HepG2 (cell line): ENCODE measurements around the gene SMAP1. TPM values are rescaled to one million over a fixed set of nuclear protein-coding genes. Genes with fewer than 3 reads are reported as not detected.

ENCODE experiments used
- ATAC-seq: fragments of 200-7000 bp; cut with Tn5 transposase; 3 replicates; pipeline ENCODE4 v1.9.1; 2020; ENCODE audit warnings: mild to moderate bottlenecking, moderate library complexity
- BruUV-seq: library from RNA; stranded (reverse); fragments of 400-500 nt; replicated peaks from 2 replicates; lab custom pipeline; 2021; lab: Mats Ljungman, UMichigan
- CTCF ChIA-PET: fragments of 300-600 bp; formaldehyde crosslinking; extraction: SDS; loops from one replicate; lab custom pipeline; 2021; ENCODE audit warnings: low total read pairs, inconsistent platforms, low intra/inter-chr PET ratio; lab: Yijun Ruan, JAX
- POLR2A ChIA-PET: fragments of 350-600 bp; sonication (Branson Sonifier 250); formaldehyde crosslinking; loops from one replicate; lab custom pipeline; 2020; ENCODE audit warnings: antibody characterized with exemption, inconsistent platforms; lab: Yijun Ruan, JAX
- DNase-seq: peaks from one replicate; pipeline ENCODE4 v3.0.0-alpha.2; 2015; ENCODE audit warnings: low spot score
- FAIRE-seq: peaks from 3 replicates; lab custom pipeline; 2011; peaks lifted over from hg19 to GRCh38; lab: Jason Lieb, UNC
- H2AFZ ChIP-seq: one replicate; pipeline ENCODE4 v1.6.1; 2011; ENCODE audit warnings: low read length, inconsistent platforms
- H3K27ac ChIP-seq: fragments of 300-600 bp; 3 replicates; pipeline ENCODE4 v1.8.0; 2011; ENCODE audit warnings: mixed run types, mild to moderate bottlenecking, mixed read lengths, low read length, inconsistent platforms; ENCODE audit not compliant: insufficient read depth; ENCODE audit errors: extremely low read length
- H3K27me3 ChIP-seq, 2 experiments: fragments of 200-600 bp in 1 of 2; 2 replicates in 1 of 2; 3 replicates in 1 of 2; pipeline versions ENCODE4 v1.6.0 to v1.8.0; 2011; ENCODE audit warnings: low read length in 2 of 2, mild to moderate bottlenecking in 2 of 2, moderate library complexity in 2 of 2, inconsistent platforms in 1 of 2; ENCODE audit not compliant: insufficient read depth in 2 of 2, control insufficient read depth in 1 of 2
- H3K36me3 ChIP-seq, 2 experiments: fragments of 200-600 bp in 1 of 2; replicated peaks in 1 of 2; 2 replicates in 1 of 2; 3 replicates in 1 of 2; pipeline versions ENCODE4 v1.5.1 to v1.8.0; 2011; ENCODE audit warnings: low read length in 2 of 2, inconsistent platforms in 1 of 2; ENCODE audit not compliant: insufficient read depth in 2 of 2, control insufficient read depth in 1 of 2
- H3K4me1 ChIP-seq: 2 replicates; pipeline ENCODE4 v1.5.1; 2012; ENCODE audit warnings: low read length, inconsistent platforms; ENCODE audit not compliant: insufficient read depth
- H3K4me2 ChIP-seq: 2 replicates; pipeline ENCODE4 v1.6.0; 2011; ENCODE audit warnings: low read depth, low read length, inconsistent platforms
- H3K4me3 ChIP-seq, 3 experiments: fragments of 200-600 bp in 1 of 3; sonication (generic), shearing (Covaris generic) in 1 of 3; replicated peaks in 1 of 3; 2 replicates each; pipeline ENCODE4 v1.5.1; 2011 to 2016; ENCODE audit warnings: low read length in 3 of 3, inconsistent platforms in 2 of 3, low read depth in 2 of 3, mild to moderate bottlenecking in 2 of 3, control low read depth in 1 of 3, mixed read lengths in 1 of 3; ENCODE audit not compliant: insufficient read depth in 1 of 3
- H3K79me2 ChIP-seq: one replicate; pipeline ENCODE4 v1.6.1; 2011; ENCODE audit warnings: low read length, inconsistent platforms; ENCODE audit not compliant: insufficient read depth
- H3K9ac ChIP-seq: 2 replicates; pipeline ENCODE4 v1.6.0; 2011; ENCODE audit warnings: mild to moderate bottlenecking, low read depth, low read length, inconsistent platforms; ENCODE audit not compliant: insufficient read depth
- H3K9me3 ChIP-seq: 2 replicates; pipeline ENCODE4 v1.5.1; 2012; ENCODE audit warnings: mild to moderate bottlenecking, low read length
- H4K20me1 ChIP-seq: 2 replicates; pipeline ENCODE4 v1.6.0; 2011; ENCODE audit warnings: inconsistent platforms, mild to moderate bottlenecking, low read length, moderate library complexity; ENCODE audit not compliant: insufficient read depth
- NFAT5 ChIP-seq: sonication (generic); formaldehyde crosslinking; IDR thresholded peaks from 2 replicates; pipeline ENCODE4 v1.4.0; 2020; ENCODE audit warnings: missing genetic modification reagents
- PITX1 ChIP-seq: sonication (generic); formaldehyde crosslinking; IDR thresholded peaks from 2 replicates; pipeline ENCODE4 v1.5.1; 2020; ENCODE audit warnings: mild to moderate bottlenecking, missing genetic modification reagents
- SRSF1 ChIP-seq: fragments of 200-400 bp; formaldehyde crosslinking; optimal IDR thresholded peaks from 2 replicates; pipeline ENCODE3; 2017; ENCODE audit warnings: mild to moderate bottlenecking, low read depth, low read length, moderate library complexity
- ZSCAN30 ChIP-seq: sonication (generic); formaldehyde crosslinking; IDR thresholded peaks from 2 replicates; pipeline ENCODE4 v1.5.0; 2020; ENCODE audit warnings: mild to moderate bottlenecking, missing genetic modification reagents
- WGBS: methylation state at CpG from one replicate; pipeline ENCODE4 v1.1.6; 2017; ENCODE audit warnings: low lambda C conversion rate; 5-methylcytosine and 5-hydroxymethylcytosine counted together
- in situ Hi-C: cut with HindIII; loops from 2 replicates; pipeline ENCODE4 v1.10.0; 2017; ENCODE audit warnings: low pct_unique_long_range_greater_than_20kb; ENCODE audit not compliant: extremely low pct_ligation_motif_present
- intact Hi-C: fragments of 100-400 bp; cut with micrococcal nuclease; formaldehyde crosslinking; loops from one replicate; pipeline ENCODE4 v1.10.0; 2022; ENCODE audit not compliant: unreplicated experiment
- polyA plus RNA-seq, 8 experiments: library from polyadenylated mRNA; depleted of rRNA in 3 of 8; stranded (reverse) in 7 of 8; unstranded in 1 of 8; fragments of >200 nt; fragmentation: Illumina TruSeq in 4 of 8; extraction: Trizol in 4 of 8; gene quantifications; 2 replicates each; pipeline versions ENCODE4 v1.2.1 to v1.2.3, GENCODE V29; 2011 to 2016; ENCODE audit warnings: low read depth in 4 of 8, missing spikeins in 1 of 8, mixed read lengths in 1 of 8; ENCODE audit not compliant: insufficient read depth in 1 of 8
- total RNA-seq, 5 experiments: library from RNA; depleted of rRNA; stranded (reverse); fragments of >200 nt; fragmentation: Illumina TruSeq; extraction: Trizol; gene quantifications; 2 replicates each; pipeline ENCODE4 v1.2.3, GENCODE V29; 2016; ENCODE audit warnings: low read depth in 1 of 5

Gene SMAP1
- total and polyA plus RNA-seq, 2 of the 13 experiments (the other 11 are each of a cell fraction or from before 2014, with no cell fraction given), result 13.4 to 17.8 TPM

GRCh38 chr6:70735513-70735912 lies 67.8 kb downstream of the SMAP1 start (continued):
- TF ChIP-seq NFAT5 (CRISPR knock-in tag) (no peak), PITX1 (no peak)

- TF ChIP-seq ZSCAN30 (CRISPR knock-in tag) (no peak), SRSF1 (no peak)
- Histone ChIP-seq H3K4me2 (no peak overlapping the region), H3K27ac (no peak overlapping the region), H3K4me1 (no peaks in the 10 kb centered on the region), H3K9me3 (peaks cover 6% of the 10 kb centered on the region; the same call in 1 of the 2 replicates), H2AFZ (no peak overlapping the region), H3K9ac (no peak overlapping the region), H4K20me1 (no peaks in the 10 kb centered on the region), H3K27me3 (no peaks in the 10 kb centered on the region), H3K4me3 (no peak overlapping the region), H3K36me3 (peaks cover 0 to 4% of the 10 kb centered on the region in 2 experiments; a peak in 1 of 5 replicates), H3K79me2 (no peaks in the 10 kb centered on the region)
- intact Hi-C loops (no loop called here), in situ Hi-C loops (no loop called here)
- ChIA-PET POLR2A (no interaction called here), CTCF (no interaction called here)
- 100% methylated on average over 2 of the region's 2 CpGs for WGBS
- DNase-seq, result no peak
- no peak for FAIRE-seq
- ATAC-seq, result no peak
- no TSS peak for BruUV-seq
Measured at GRCh38 chr6:70738028-70738427, 70.3 kb downstream of the SMAP1 start.
